IMR-90 (cell line): ENCODE data around the gene DLX3. TPM values are rescaled to one million over a fixed set of nuclear protein-coding genes. Genes with fewer than 3 reads are reported as not detected.

Source experiments
- ATAC-seq: fragments of 200-7000 bp; cut with Tn5 transposase; 2 replicates; pipeline ENCODE4 v1.9.1; 2020; ENCODE audit warnings: low read depth, mild to moderate bottlenecking, moderate library complexity
- BruUV-seq: library from RNA; stranded (reverse); fragments of 400-500 nt; replicated peaks from 2 replicates; lab custom pipeline; 2021; lab: Mats Ljungman, UMichigan
- CTCF ChIA-PET: fragments of 300-600 bp; formaldehyde crosslinking; extraction: SDS; loops from one replicate; lab custom pipeline; 2021; ENCODE audit warnings: antibody characterized with exemption; lab: Yijun Ruan, JAX
- POLR2A ChIA-PET: fragments of 300-600 bp; sonication (Branson Sonifier 250); formaldehyde crosslinking; loops from one replicate; lab custom pipeline; 2022; ENCODE audit warnings: antibody characterized with exemption; ENCODE audit not compliant: unreplicated experiment; lab: Charles Lee
- DNase-seq: peaks from one replicate; pipeline ENCODE4 v3.0.0; 2013
- H2AFZ ChIP-seq: replicated peaks from 2 replicates; pipeline ENCODE3; 2013; ENCODE audit warnings: low read length, mild to moderate bottlenecking; ENCODE audit not compliant: poor library complexity
- H2AK5ac ChIP-seq: 2 replicates; pipeline ENCODE4 v1.6.1; 2013; ENCODE audit warnings: low read depth, low read length, inconsistent platforms
- H2AK9ac ChIP-seq: replicated peaks from 2 replicates; pipeline ENCODE3; 2013; ENCODE audit warnings: mild to moderate bottlenecking, low read depth, low read length, moderate library complexity; ENCODE audit not compliant: poor library complexity
- H2BK120ac ChIP-seq: 2 replicates; pipeline ENCODE4 v1.6.1; 2013; ENCODE audit warnings: low read depth, low read length, inconsistent platforms
- H2BK15ac ChIP-seq: 3 replicates; pipeline ENCODE4 v1.6.1; 2013; ENCODE audit warnings: low read depth, low read length, inconsistent platforms
- H2BK20ac ChIP-seq: 2 replicates; pipeline ENCODE4 v1.6.1; 2013; ENCODE audit warnings: low read depth, mild to moderate bottlenecking, inconsistent platforms, low read length, moderate library complexity
- H2BK5ac ChIP-seq: 2 replicates; pipeline ENCODE4 v1.6.1; 2013; ENCODE audit warnings: mild to moderate bottlenecking, low read depth, low read length, inconsistent platforms; ENCODE audit not compliant: poor library complexity, severe bottlenecking
- H3K14ac ChIP-seq: replicated peaks from 2 replicates; pipeline ENCODE4 v1.6.1; 2013; ENCODE audit warnings: low read depth, low read length, inconsistent platforms
- H3K18ac ChIP-seq: 2 replicates; pipeline ENCODE4 v1.6.1; 2013; ENCODE audit warnings: low read depth, low read length, control low read depth
- H3K23ac ChIP-seq: 2 replicates; pipeline ENCODE4 v1.6.1; 2013; ENCODE audit warnings: low read depth, low read length, inconsistent platforms
- H3K27ac ChIP-seq: 2 replicates; pipeline ENCODE4 v1.5.1; 2013; ENCODE audit warnings: mild to moderate bottlenecking, control low read depth, low read length; ENCODE audit not compliant: insufficient read depth
- H3K27me3 ChIP-seq: 2 replicates; pipeline ENCODE4 v1.6.1; 2013; ENCODE audit warnings: low read length; ENCODE audit not compliant: control insufficient read depth, insufficient read depth
- H3K36me3 ChIP-seq: 2 replicates; pipeline ENCODE4 v1.6.1; 2013; ENCODE audit warnings: low read length, mixed read lengths; ENCODE audit not compliant: control insufficient read depth, insufficient read depth
- H3K4ac ChIP-seq: 2 replicates; pipeline ENCODE4 v1.6.1; 2013; ENCODE audit warnings: low read depth, low read length, inconsistent platforms
- H3K4me1 ChIP-seq: 2 replicates; pipeline ENCODE4 v1.6.1; 2013; ENCODE audit warnings: low read length, mixed read lengths; ENCODE audit not compliant: control insufficient read depth, insufficient read depth
- H3K4me2 ChIP-seq: 2 replicates; pipeline ENCODE4 v1.6.1; 2013; ENCODE audit warnings: low read depth, mild to moderate bottlenecking, control low read depth, low read length, moderate library complexity
- H3K4me3 ChIP-seq: 2 replicates; pipeline ENCODE4 v1.5.1; 2013; ENCODE audit warnings: low read depth, mild to moderate bottlenecking, control low read depth, low read length, moderate library complexity; ENCODE audit not compliant: insufficient read depth
- H3K56ac ChIP-seq: 2 replicates; pipeline ENCODE4 v1.6.1; 2013; ENCODE audit warnings: low read length, inconsistent platforms; ENCODE audit not compliant: insufficient read depth; ENCODE audit errors: extremely low read depth
- H3K79me1 ChIP-seq, 2 experiments: 2 replicates each; pipeline ENCODE4 v1.6.1; 2013; ENCODE audit warnings: low read length in 2 of 2, inconsistent platforms in 1 of 2, low read depth in 1 of 2
- H3K9ac ChIP-seq: 2 replicates; pipeline ENCODE4 v1.6.1; 2013; ENCODE audit warnings: low read depth, low read length, control low read depth
- H3K9me1 ChIP-seq: 2 replicates; pipeline ENCODE4 v1.6.1; 2013; ENCODE audit warnings: low read length, inconsistent platforms; ENCODE audit not compliant: insufficient read depth
- H3K9me3 ChIP-seq: 2 replicates; pipeline ENCODE4 v1.6.1; 2013; ENCODE audit warnings: low read length; ENCODE audit not compliant: control insufficient read depth, insufficient read depth
- H4K20me1 ChIP-seq: 2 replicates; pipeline ENCODE4 v1.6.1; 2013; ENCODE audit warnings: low read length, inconsistent platforms; ENCODE audit not compliant: insufficient read depth
- H4K5ac ChIP-seq: 2 replicates; pipeline ENCODE4 v1.6.1; 2013; ENCODE audit warnings: mild to moderate bottlenecking, low read depth, low read length, control low read depth
- H4K8ac ChIP-seq, 2 experiments: 2 replicates each; pipeline ENCODE4 v1.6.1; 2013; ENCODE audit warnings: low read depth in 2 of 2, low read length in 2 of 2, control low read depth in 1 of 2, inconsistent platforms in 1 of 2
- H4K91ac ChIP-seq: 2 replicates; pipeline ENCODE4 v1.6.1; 2013; ENCODE audit warnings: low read depth, low read length, inconsistent platforms; ENCODE audit not compliant: insufficient read depth
- CEBPB ChIP-seq: IDR thresholded peaks from 2 replicates; pipeline ENCODE4 v1.6.1; 2012; ENCODE audit warnings: low read depth, low read length, improper control_type of control experiment
- CHD1 ChIP-seq: IDR thresholded peaks from 2 replicates; pipeline ENCODE4 v1.6.1; 2012; ENCODE audit warnings: low read depth, low read length, improper control_type of control experiment
- ELK1 ChIP-seq: fragments of 150-350 bp; IDR thresholded peaks from 2 replicates; pipeline ENCODE4 v1.6.1; 2016; ENCODE audit warnings: low read depth, mild to moderate bottlenecking, low read length, moderate library complexity, borderline replicate concordance
- FOS ChIP-seq: fragments of 150-350 bp; IDR thresholded peaks from 2 replicates; pipeline ENCODE4 v1.6.1; 2016; ENCODE audit warnings: low read depth, low read length
- MAFK ChIP-seq: IDR thresholded peaks from 2 replicates; pipeline ENCODE4 v1.6.1; 2012; ENCODE audit warnings: low read depth, low read length, improper control_type of control experiment
- MAZ ChIP-seq: IDR thresholded peaks from 2 replicates; pipeline ENCODE4 v1.6.1; 2012; ENCODE audit warnings: low read depth, mild to moderate bottlenecking, low read length, improper control_type of control experiment, moderate library complexity, borderline replicate concordance
- MXI1 ChIP-seq: IDR thresholded peaks from 2 replicates; pipeline ENCODE4 v1.6.1; 2012; ENCODE audit warnings: low read depth, mild to moderate bottlenecking, low read length, moderate library complexity, borderline replicate concordance
- NFE2L2 ChIP-seq: fragments of 150-350 bp; IDR thresholded peaks from 2 replicates; pipeline ENCODE4 v1.6.1; 2016; ENCODE audit warnings: low read depth, mild to moderate bottlenecking, low read length
- POLR2A ChIP-seq: IDR thresholded peaks from 2 replicates; pipeline ENCODE4 v1.6.1; 2012; ENCODE audit warnings: mild to moderate bottlenecking, low read depth, low read length
- RAD21 ChIP-seq: IDR thresholded peaks from 2 replicates; pipeline ENCODE4 v1.6.1; 2012; ENCODE audit warnings: low read length, improper control_type of control experiment
- RCOR1 ChIP-seq: IDR thresholded peaks from 2 replicates; pipeline ENCODE4 v1.6.1; 2012; ENCODE audit warnings: mild to moderate bottlenecking, low read length, improper control_type of control experiment; ENCODE audit not compliant: insufficient replicate concordance
- RFX5 ChIP-seq: IDR thresholded peaks from 2 replicates; pipeline ENCODE4 v1.8.0; 2012; ENCODE audit warnings: low read depth, mild to moderate bottlenecking, low read length, moderate library complexity
- SMC3 ChIP-seq: fragments of 150-350 bp; IDR thresholded peaks from 2 replicates; pipeline ENCODE4 v1.6.1; 2016; ENCODE audit warnings: low read depth, mild to moderate bottlenecking, antibody characterized with exemption, low read length, moderate library complexity
- USF2 ChIP-seq: fragments of 150-350 bp; IDR thresholded peaks from 2 replicates; pipeline ENCODE4 v1.6.1; 2017; ENCODE audit warnings: mild to moderate bottlenecking, antibody characterized with exemption, low read length, low read depth
- WGBS, 2 experiments: methylation state at CpG; one replicate each; pipeline versions ENCODE4 v1.1.5 to v1.1.7; 2013; ENCODE audit warnings: missing lambda C conversion rate in 2 of 2; ENCODE audit not compliant: insufficient read length in 1 of 2; ENCODE audit errors: extremely low coverage in 2 of 2; 5-methylcytosine and 5-hydroxymethylcytosine counted together
- dilution Hi-C: fragments of 300-500 bp; cut with HindIII; formaldehyde crosslinking; loops from one replicate; pipeline ENCODE4 v1.14.3; 2018; ENCODE audit warnings: low sequenced_read_pairs; ENCODE audit not compliant: unreplicated experiment
- in situ Hi-C: fragments of 300-500 bp; cut with MboI; formaldehyde crosslinking; loops from 3 replicates; pipeline ENCODE4 v1.14.3; 2019; ENCODE audit warnings: low sequenced_read_pairs, inconsistent platforms, mixed read lengths
- intact Hi-C: fragments of 100-400 bp; cut with micrococcal nuclease; formaldehyde crosslinking; loops from 2 replicates; pipeline ENCODE4 v1.10.0; 2022
- polyA plus RNA-seq, 3 experiments: library from polyadenylated mRNA; depleted of rRNA; stranded (reverse); fragments of >200 nt; gene quantifications; 2 replicates each; pipeline ENCODE4 v1.2.3, GENCODE V29; 2012; ENCODE audit warnings: low replicate concordance in 1 of 3
- total RNA-seq: library from RNA; depleted of rRNA; stranded (reverse); fragments of >200 nt; gene quantifications from 2 replicates; pipeline ENCODE4 v1.2.3, GENCODE V29; 2012
- TF ChIP-seq, protein P1 (sequence below): conservative IDR thresholded peaks from 2 replicates; pipeline ENCODE4 v1.5.1; 2012; ENCODE audit warnings: mild to moderate bottlenecking, low read depth, low read length, improper control_type of control experiment

DLX3 gene
- total and polyA plus RNA-seq, 2 of the 4 experiments (the other 2 are of a cell fraction), result not detected

- Histone ChIP-seq H3K4ac (peak overlapping the region; percentile 98), H2BK15ac (peak overlapping the region; percentile 100; the same call in 2 of the 3 replicates), H3K27ac (no peak overlapping the region), H4K8ac (peak overlapping the region; percentile 76 to 90; a peak in 3 of 4 replicates), H3K23ac (no peak overlapping the region), H2BK5ac (peak overlapping the region; percentile 67), H3K56ac (no peak overlapping the region), H3K14ac (0 out of 2 replicates have a peak overlapping the region, but pooled peaks have one; percentile 86), H3K27me3 (no peaks in the 10 kb centered on the region), H2AFZ (peak overlapping the region; percentile 86), H4K5ac (no peak overlapping the region; the same call in 1 of the 2 replicates), H4K20me1 (no peaks in the 10 kb centered on the region; the same call in 1 of the 2 replicates), H2AK5ac (peak overlapping the region; percentile 97), H3K36me3 (no peaks in the 10 kb centered on the region), H3K79me1 (peaks cover 0 to 5% of the 10 kb centered on the region in 2 experiments; a peak in 1 of 4 replicates), H2BK20ac (peak overlapping the region; percentile 95), H3K18ac (no peak overlapping the region), H2BK120ac (peak overlapping the region; percentile 97), H2AK9ac (peak overlapping the region; percentile 59), H3K4me1 (peaks cover 19% of the 10 kb centered on the region), H3K9me1 (peaks cover 16% of the 10 kb centered on the region), H3K9ac (no peak overlapping the region), H3K4me3 (no peak overlapping the region), H4K91ac (peak overlapping the region; percentile 97), H3K9me3 (no peaks in the 10 kb centered on the region), H3K4me2 (no peak overlapping the region)
- TF ChIP-seq FOS (no peak), ELK1 (no peak), MXI1 (no peak), RAD21 (no peak), MAFK (no peak), RFX5 (no peak), NFE2L2 (no peak), MAZ (no peak), CHD1 (no peak), USF2 (no peak), CEBPB (no peak), POLR2A (no peak), RCOR1 (no peak), SMC3 (no peak)
- TF ChIP-seq, protein P1, sequence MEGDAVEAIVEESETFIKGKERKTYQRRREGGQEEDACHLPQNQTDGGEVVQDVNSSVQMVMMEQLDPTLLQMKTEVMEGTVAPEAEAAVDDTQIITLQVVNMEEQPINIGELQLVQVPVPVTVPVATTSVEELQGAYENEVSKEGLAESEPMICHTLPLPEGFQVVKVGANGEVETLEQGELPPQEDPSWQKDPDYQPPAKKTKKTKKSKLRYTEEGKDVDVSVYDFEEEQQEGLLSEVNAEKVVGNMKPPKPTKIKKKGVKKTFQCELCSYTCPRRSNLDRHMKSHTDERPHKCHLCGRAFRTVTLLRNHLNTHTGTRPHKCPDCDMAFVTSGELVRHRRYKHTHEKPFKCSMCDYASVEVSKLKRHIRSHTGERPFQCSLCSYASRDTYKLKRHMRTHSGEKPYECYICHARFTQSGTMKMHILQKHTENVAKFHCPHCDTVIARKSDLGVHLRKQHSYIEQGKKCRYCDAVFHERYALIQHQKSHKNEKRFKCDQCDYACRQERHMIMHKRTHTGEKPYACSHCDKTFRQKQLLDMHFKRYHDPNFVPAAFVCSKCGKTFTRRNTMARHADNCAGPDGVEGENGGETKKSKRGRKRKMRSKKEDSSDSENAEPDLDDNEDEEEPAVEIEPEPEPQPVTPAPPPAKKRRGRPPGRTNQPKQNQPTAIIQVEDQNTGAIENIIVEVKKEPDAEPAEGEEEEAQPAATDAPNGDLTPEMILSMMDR, result no peak
- BruUV-seq, result no TSS peak
- ChIA-PET CTCF (interaction anchor here (1.8 kb wide), 1 partner anchor 65 kb away, joined by 4 read pairs; no protein-coding TSS in a partner anchor), POLR2A (no interaction called here)
- dilution Hi-C loops, result no loop called here
- in situ Hi-C loops, result loop anchor here (5.0 kb wide), 1 partner anchor 58 kb away; no protein-coding TSS in a partner anchor
- ATAC-seq (no peak), DNase-seq (no peak)
- whole genome bisulfite sequencing, 2 experiments, result 96% methylated on average over 4 of the region's 7 CpGs; no CpG with 5 or more reads in 1 of the 2 experiments
- intact Hi-C loops, result no loop called here
Observed at GRCh38 chr17:50029185-50029584, 34.2 kb upstream of the DLX3 start.
